ENCODE results near the gene PTPN11. TPM values are rescaled to one million over a fixed set of nuclear protein-coding genes. Genes with fewer than 3 reads are reported as not detected.

PTPN11 gene
- total and polyA plus RNA-seq, 4 donors: 33.7 to 73.3 (median 36.4) TPM

GRCh38 chr12:112498580-112498979 is 79.8 kb downstream of the PTPN11 start:
- Histone ChIP-seq H3K36me3 (ENCODE audit: control insufficient read depth in 4 of 4, insufficient read depth in 3 of 4, low read depth in 1 of 4, low read length in 3 of 4) (peaks cover 5 to 37% (median 25%) of the 10 kb centered on the region in 4 donors), H3K9ac (ENCODE audit: low read depth in 1 of 2, low read length in 2 of 2) (no peak overlapping the region), H3K4me3 (ENCODE audit: low read depth in 1 of 3, low read length in 3 of 3) (no peak overlapping the region), H3K27ac (ENCODE audit: low read depth in 1 of 2, low read length in 2 of 2) (no peak overlapping the region), H3K9me3 (ENCODE audit: control insufficient read depth in 4 of 4, low read length in 3 of 4) (no peaks in the 10 kb centered on the region), H3K4me1 (ENCODE audit: control insufficient read depth in 4 of 4, insufficient read depth in 4 of 4, low read length in 3 of 4) (no peaks in the 10 kb centered on the region), H3K27me3 (ENCODE audit: control insufficient read depth in 4 of 4, insufficient read depth in 4 of 4, low read length in 3 of 4) (no peaks in the 10 kb centered on the region)
- WGBS: 73% methylated on average over 1 of the region's 1 CpG
- no peak for TF ChIP-seq YY1 (IDR thresholded peaks at IDR 0.05)
- TF ChIP-seq NR2F2 (IDR thresholded peaks at IDR 0.05): no peak
- no peak for TF ChIP-seq GABPA (IDR thresholded peaks at IDR 0.05 in 1 of 2, conservative IDR thresholded peaks at IDR 0.05 in 1 of 2)
- TF ChIP-seq, protein P1, sequence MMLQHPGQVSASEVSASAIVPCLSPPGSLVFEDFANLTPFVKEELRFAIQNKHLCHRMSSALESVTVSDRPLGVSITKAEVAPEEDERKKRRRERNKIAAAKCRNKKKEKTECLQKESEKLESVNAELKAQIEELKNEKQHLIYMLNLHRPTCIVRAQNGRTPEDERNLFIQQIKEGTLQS (IDR thresholded peaks at IDR 0.05): no peak
- TF ChIP-seq TAF1 (conservative IDR thresholded peaks at IDR 0.05): no peak
- TF ChIP-seq SP1 (IDR thresholded peaks at IDR 0.05): no peak
- DNase-seq (ENCODE audit: low spot score): no peak

GRCh38 chr12:112503512-112503911 is 84.8 kb downstream of the PTPN11 start:
- peaks cover 5 to 52% (median 34%) of the 10 kb centered on the region in 4 donors for H3K36me3 ChIP-seq (ENCODE audit: control insufficient read depth in 4 of 4, insufficient read depth in 3 of 4, low read depth in 1 of 4, low read length in 3 of 4)
- 96% methylated on average over 4 of the region's 4 CpGs for WGBS

DNA sequence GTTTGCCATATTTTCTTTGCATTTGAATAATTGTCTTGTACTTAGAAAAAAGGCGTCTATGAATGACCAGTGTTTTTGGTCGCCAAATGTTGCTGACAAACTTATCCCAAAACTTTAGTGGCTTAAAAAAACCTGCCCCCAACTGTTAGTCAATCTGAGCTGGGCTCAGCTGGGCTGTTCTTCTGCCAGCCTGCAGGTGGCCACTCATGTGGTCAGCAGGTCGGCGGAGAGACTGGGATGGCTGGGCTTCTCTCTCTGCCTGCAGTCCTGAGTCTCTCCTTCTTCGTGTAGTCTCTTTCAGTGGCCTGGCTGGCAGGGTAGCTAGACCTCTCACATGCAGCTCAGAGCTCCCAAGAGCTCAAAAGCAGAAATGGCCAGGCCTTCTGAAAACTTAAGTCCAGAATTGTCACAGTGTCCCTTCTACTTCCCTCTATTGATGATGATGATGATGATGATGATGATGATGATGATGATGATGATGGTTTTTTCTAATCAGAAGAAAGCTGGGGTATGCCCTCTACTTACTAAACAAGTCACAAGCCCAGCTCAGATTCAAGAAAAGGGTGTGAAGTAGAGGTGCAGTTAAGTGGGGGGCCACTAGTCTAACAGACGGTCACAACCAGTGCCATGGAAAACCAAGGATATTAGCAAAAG is 87.9 kb downstream of the PTPN11 start:
- Histone ChIP-seq H3K27me3 (ENCODE audit: control insufficient read depth in 4 of 4, insufficient read depth in 4 of 4, low read length in 3 of 4) (no peaks in the 10 kb centered on the region), H3K36me3 (ENCODE audit: control insufficient read depth in 4 of 4, insufficient read depth in 3 of 4, low read depth in 1 of 4, low read length in 3 of 4) (peaks cover 2 to 51% (median 33%) of the 10 kb centered on the region in 4 donors), H3K9ac (ENCODE audit: low read depth in 1 of 2, low read length in 2 of 2) (no peak overlapping the region), H3K4me1 (ENCODE audit: control insufficient read depth in 4 of 4, insufficient read depth in 4 of 4, low read length in 3 of 4) (no peaks in the 10 kb centered on the region), H3K27ac (ENCODE audit: low read depth in 1 of 2, low read length in 2 of 2) (no peak overlapping the region), H3K9me3 (ENCODE audit: control insufficient read depth in 4 of 4, low read length in 3 of 4) (no peaks in the 10 kb centered on the region), H3K4me3 (ENCODE audit: low read depth in 1 of 3, low read length in 3 of 3) (no peak overlapping the region)
- TF ChIP-seq HNF4G (IDR thresholded peaks at IDR 0.05) (no peak), MAX (IDR thresholded peaks at IDR 0.05) (no peak), SP1 (IDR thresholded peaks at IDR 0.05) (no peak), JUND (IDR thresholded peaks at IDR 0.05) (no peak), YY1 (IDR thresholded peaks at IDR 0.05) (no peak), EGR1 (IDR thresholded peaks at IDR 0.05; ENCODE audit: low read depth in 2 of 2) (no peak), FOXA1 (IDR thresholded peaks at IDR 0.05) (no peak)
- WGBS: 98% methylated on average over 6 of the region's 6 CpGs
- DNase-seq (ENCODE audit: low spot score): no peak

More at GRCh38 chr12:112503512-112503911, 84.8 kb downstream of the PTPN11 start:
- no peaks in the 10 kb centered on the region for H3K4me1 ChIP-seq (ENCODE audit: control insufficient read depth in 4 of 4, insufficient read depth in 4 of 4, low read length in 3 of 4)
- no peak for DNase-seq (ENCODE audit: low spot score)
- H3K4me3 ChIP-seq (ENCODE audit: low read depth in 1 of 3, low read length in 3 of 3): no peak overlapping the region
- no peaks in the 10 kb centered on the region for H3K27me3 ChIP-seq (ENCODE audit: control insufficient read depth in 4 of 4, insufficient read depth in 4 of 4, low read length in 3 of 4)
- no peaks in the 10 kb centered on the region for H3K9me3 ChIP-seq (ENCODE audit: control insufficient read depth in 4 of 4, low read length in 3 of 4)
- no peak overlapping the region for H3K27ac ChIP-seq (ENCODE audit: low read depth in 1 of 2, low read length in 2 of 2)
- TF ChIP-seq FOXA2 (IDR thresholded peaks at IDR 0.05): no peak
- no peak overlapping the region for H3K9ac ChIP-seq (ENCODE audit: low read depth in 1 of 2, low read length in 2 of 2)

GRCh38 chr12:112513471-112513870 is 94.7 kb downstream of the PTPN11 start:
- WGBS: 95% methylated on average over 2 of the region's 2 CpGs
- Histone ChIP-seq H3K36me3 (ENCODE audit: control insufficient read depth in 4 of 4, insufficient read depth in 3 of 4, low read depth in 1 of 4, low read length in 3 of 4) (peaks cover 0 to 4% (median 0%) of the 10 kb centered on the region in 4 donors), H3K27ac (ENCODE audit: low read depth in 1 of 2, low read length in 2 of 2) (no peak overlapping the region), H3K4me1 (ENCODE audit: control insufficient read depth in 4 of 4, insufficient read depth in 4 of 4, low read length in 3 of 4) (no peaks in the 10 kb centered on the region), H3K9me3 (ENCODE audit: control insufficient read depth in 4 of 4, low read length in 3 of 4) (no peaks in the 10 kb centered on the region), H3K9ac (ENCODE audit: low read depth in 1 of 2, low read length in 2 of 2) (no peak overlapping the region), H3K27me3 (ENCODE audit: control insufficient read depth in 4 of 4, insufficient read depth in 4 of 4, low read length in 3 of 4) (no peaks in the 10 kb centered on the region), H3K4me3 (ENCODE audit: low read depth in 1 of 3, low read length in 3 of 3) (no peak overlapping the region)
- TF ChIP-seq FOXA1 (IDR thresholded peaks at IDR 0.05): no peak
- no peak for DNase-seq (ENCODE audit: low spot score)

All from liver (tissue), 9 donors.